Gastroesophageal sphincter (tissue), 4 donors: ENCODE data around the gene VOPP1. TPM values are rescaled to one million over a fixed set of nuclear protein-coding genes. Genes with fewer than 3 reads are reported as not detected.

Source experiments
- ATAC-seq: fragments of 150-250 bp; one replicate; pipeline ENCODE4 v1.9.1; 2016; ENCODE audit warnings: mild to moderate bottlenecking, moderate library complexity
- H3K27ac ChIP-seq, 4 donors: fragments of 200-600 bp; sonication (generic) in 3 of 4; 1 replicate in 3 of 4; 2 replicates in 1 of 4; pipeline ENCODE4 v1.5.1; 2016 to 2019
- H3K27me3 ChIP-seq: fragments of 200-600 bp; sonication (generic); one replicate; pipeline ENCODE4 v1.5.1; 2019
- H3K36me3 ChIP-seq, 2 donors: fragments of 200-600 bp; sonication (generic); one replicate each; pipeline ENCODE4 v1.5.1; 2019; ENCODE audit warnings: control low read depth in 1 of 2
- H3K4me1 ChIP-seq, 3 donors: fragments of 200-600 bp; sonication (generic); 1 replicate in 2 of 3; 2 replicates in 1 of 3; pipeline ENCODE4 v1.5.1; 2016 to 2019; ENCODE audit warnings: control low read depth in 2 of 3
- H3K4me3 ChIP-seq, 2 donors: fragments of 200-600 bp; sonication (generic); one replicate each; pipeline ENCODE4 v1.5.1; 2019; ENCODE audit warnings: mild to moderate bottlenecking in 1 of 2, moderate library complexity in 1 of 2
- H3K9me3 ChIP-seq, 3 donors: fragments of 200-600 bp; sonication (generic); one replicate each; pipeline ENCODE4 v1.5.1; 2017 to 2019; ENCODE audit warnings: control low read depth in 2 of 3
- CTCF ChIP-seq, 4 experiments: fragments of 200-600 bp in 2 of 4; fragments of 450-650 bp in 2 of 4; sonication (generic) in 1 of 4; IDR thresholded peaks; one replicate each; pipeline ENCODE4 v1.5.1; 2017 to 2019; ENCODE audit warnings: antibody characterized with exemption in 4 of 4, mild to moderate bottlenecking in 2 of 4, moderate library complexity in 2 of 4
- EP300 ChIP-seq: sonication (generic); formaldehyde crosslinking; IDR thresholded peaks from one replicate; pipeline ENCODE4 v1.6.1; 2017; ENCODE audit warnings: antibody characterized with exemption, mild to moderate bottlenecking
- POLR2A ChIP-seq, 2 donors: fragments of 450-650 bp; IDR thresholded peaks; one replicate each; pipeline ENCODE4 v1.6.1; 2017; ENCODE audit warnings: antibody characterized with exemption in 2 of 2, mild to moderate bottlenecking in 2 of 2, moderate library complexity in 1 of 2
- POLR2AphosphoS5 ChIP-seq: sonication (generic); formaldehyde crosslinking; IDR thresholded peaks from one replicate; pipeline ENCODE4 v1.6.1; 2017; ENCODE audit warnings: antibody characterized with exemption
- WGBS, 2 donors: methylation state at CpG; one replicate each; pipeline ENCODE4 v1.1.5; 2018; ENCODE audit warnings: low coverage in 1 of 2; 5-methylcytosine and 5-hydroxymethylcytosine counted together
- total RNA-seq, 4 donors: library from RNA; depleted of rRNA; stranded (reverse); fragments of >200 nt; gene quantifications; one replicate each; pipeline ENCODE4 v1.1.0, GENCODE V29; 2016

VOPP1 gene
- total RNA-seq, 4 donors from 2014 or later, result 20.5 to 51.6 (median 33.4) TPM

DNA sequence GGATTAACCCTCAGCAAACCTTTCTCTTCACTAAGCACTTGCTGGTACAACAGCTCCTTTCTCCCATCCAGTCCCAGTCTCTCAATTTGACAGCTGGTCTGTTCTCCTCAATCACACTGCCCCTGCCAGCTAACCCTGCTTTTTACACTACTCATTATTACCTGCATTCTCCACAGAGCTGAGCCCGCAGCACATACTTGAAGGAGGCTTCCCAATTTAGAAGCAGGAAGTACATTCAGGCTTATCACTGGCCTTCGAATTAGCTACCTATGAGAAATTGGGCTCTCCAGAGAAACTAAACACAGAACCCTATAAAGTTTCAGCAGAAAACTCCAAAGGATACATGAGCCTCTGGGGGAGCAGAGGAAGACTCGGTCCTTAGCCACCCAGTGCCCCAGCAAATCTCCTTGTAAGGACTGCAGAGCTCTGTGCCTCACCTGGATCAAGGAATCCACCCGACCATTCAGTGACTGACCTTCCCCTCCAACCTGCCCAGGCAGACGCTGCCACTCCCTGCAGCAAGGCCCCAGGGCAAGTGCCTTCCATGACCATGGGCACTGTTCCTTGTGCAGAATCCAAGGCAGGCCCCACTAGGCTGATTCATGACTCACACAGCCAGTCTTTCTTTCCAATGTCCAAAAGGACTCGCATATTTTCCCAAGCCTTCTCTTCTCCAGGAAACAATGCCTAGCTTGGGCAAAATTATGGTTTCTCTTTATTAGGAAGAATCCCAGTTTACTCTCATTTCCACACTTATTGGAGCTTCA is 68.0 kb downstream of the VOPP1 start:
- TF ChIP-seq CTCF (IDR thresholded peaks at IDR 0.05), result no peak
- no peak for TF ChIP-seq EP300
- no peak for TF ChIP-seq POLR2A (IDR thresholded peaks at IDR 0.05)
- no peak for TF ChIP-seq POLR2AphosphoS5
- no peak overlapping the region for H3K4me3 ChIP-seq
- no peak for ATAC-seq
- no peaks in the 10 kb centered on the region for H3K27me3 ChIP-seq
- 85% methylated on average over 1 of the region's 6 CpGs; no CpG with 5 or more reads in 1 of the 2 donors for WGBS, 2 donors
- peaks cover 0 to 7% of the 10 kb centered on the region in 2 donors for H3K36me3 ChIP-seq
- peaks cover 0 to 13% (median 0%) of the 10 kb centered on the region in 3 donors for H3K4me1 ChIP-seq
- no peak overlapping the region for H3K27ac ChIP-seq
- H3K9me3 ChIP-seq, result no peaks in the 10 kb centered on the region

DNA sequence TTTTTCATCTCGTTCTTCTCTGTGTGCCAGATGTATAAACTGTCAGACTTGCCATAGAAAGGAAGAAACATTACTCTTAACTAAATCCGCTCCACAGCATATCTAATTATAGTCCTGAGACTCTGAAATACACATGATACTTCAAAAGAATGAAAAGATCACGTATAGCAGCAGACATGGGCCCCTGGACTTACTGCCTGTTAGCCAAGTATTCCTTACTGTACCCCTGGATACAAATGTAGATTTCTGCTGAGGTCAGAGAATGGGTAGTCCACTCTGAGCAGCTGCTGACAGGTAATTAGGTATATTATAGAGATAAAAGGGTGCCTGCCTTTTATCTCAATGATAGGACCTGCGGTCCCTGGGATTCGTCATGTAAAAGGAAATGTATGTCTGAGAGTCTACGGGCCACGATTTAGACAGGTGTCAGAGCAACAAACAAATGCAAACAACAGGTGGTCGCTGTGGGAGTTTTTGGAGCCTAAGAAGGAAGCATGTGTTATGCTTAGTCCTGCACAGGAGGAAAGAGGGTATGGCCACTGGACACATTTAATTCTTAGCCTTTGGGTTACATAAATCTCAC is 69.4 kb downstream of the VOPP1 start:
- no peaks in the 10 kb centered on the region for H3K9me3 ChIP-seq
- no peak for TF ChIP-seq POLR2AphosphoS5
- no peak for TF ChIP-seq EP300
- no peak for TF ChIP-seq POLR2A (IDR thresholded peaks at IDR 0.05)
- TF ChIP-seq CTCF (IDR thresholded peaks at IDR 0.05), result no peak
- H3K27ac ChIP-seq, result no peak overlapping the region
- no peaks in the 10 kb centered on the region for H3K27me3 ChIP-seq
- 52 to 58% methylated on average over 8 of the region's 8 CpGs for WGBS, 2 donors
- peaks cover 0 to 8% of the 10 kb centered on the region in 2 donors for H3K36me3 ChIP-seq
- ATAC-seq, result no peak
- H3K4me1 ChIP-seq, result peaks cover 0 to 13% (median 0%) of the 10 kb centered on the region in 3 donors
- H3K4me3 ChIP-seq, result no peak overlapping the region

DNA sequence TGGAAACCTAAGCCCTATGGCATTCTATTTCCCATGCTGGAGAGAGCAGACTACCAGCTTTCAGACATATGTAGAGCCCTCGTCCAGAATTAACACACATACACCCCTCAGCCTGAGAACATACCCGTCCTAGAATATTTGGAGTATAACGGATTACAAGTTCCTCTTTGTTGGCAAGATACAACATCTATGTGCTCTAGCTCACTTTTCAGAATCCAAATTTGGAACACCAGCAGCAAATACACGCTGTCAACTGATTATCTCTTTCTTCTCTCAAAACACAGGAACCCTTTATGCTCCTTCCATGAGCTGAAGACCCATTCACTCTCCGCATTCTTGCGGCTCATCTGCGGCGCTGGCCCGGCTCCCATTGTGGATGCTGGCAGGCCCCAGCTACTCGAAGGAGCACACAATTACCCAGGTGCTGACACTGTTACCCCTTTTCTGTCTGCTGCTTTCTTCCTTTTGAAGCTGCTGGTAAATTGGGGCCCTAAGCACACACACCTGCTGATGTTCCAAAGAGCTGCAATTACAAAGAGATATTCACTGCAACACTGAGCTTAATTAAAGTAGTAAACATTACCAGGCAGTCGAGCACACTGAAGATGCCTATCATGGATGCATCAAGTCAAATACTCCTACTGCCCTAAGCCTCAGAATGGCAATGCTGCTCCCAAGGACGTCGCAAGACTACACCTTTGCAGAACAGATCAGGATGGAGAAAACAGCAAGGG is 70.0 kb downstream of the VOPP1 start:
- peaks cover 0 to 15% of the 10 kb centered on the region in 2 donors for H3K36me3 ChIP-seq
- no peaks in the 10 kb centered on the region for H3K27me3 ChIP-seq
- H3K4me1 ChIP-seq, result peaks cover 0 to 13% (median 0%) of the 10 kb centered on the region in 3 donors
- ATAC-seq, result no peak
- H3K27ac ChIP-seq, result no peak overlapping the region
- WGBS, 2 donors, result 51 to 65% methylated on average over 5 to 13 of the region's 13 CpGs
- TF ChIP-seq EP300 (no peak), POLR2A (IDR thresholded peaks at IDR 0.05) (no peak), POLR2AphosphoS5 (no peak), CTCF (IDR thresholded peaks at IDR 0.05) (no peak)
- no peak overlapping the region for H3K4me3 ChIP-seq
- H3K9me3 ChIP-seq, result no peaks in the 10 kb centered on the region

DNA sequence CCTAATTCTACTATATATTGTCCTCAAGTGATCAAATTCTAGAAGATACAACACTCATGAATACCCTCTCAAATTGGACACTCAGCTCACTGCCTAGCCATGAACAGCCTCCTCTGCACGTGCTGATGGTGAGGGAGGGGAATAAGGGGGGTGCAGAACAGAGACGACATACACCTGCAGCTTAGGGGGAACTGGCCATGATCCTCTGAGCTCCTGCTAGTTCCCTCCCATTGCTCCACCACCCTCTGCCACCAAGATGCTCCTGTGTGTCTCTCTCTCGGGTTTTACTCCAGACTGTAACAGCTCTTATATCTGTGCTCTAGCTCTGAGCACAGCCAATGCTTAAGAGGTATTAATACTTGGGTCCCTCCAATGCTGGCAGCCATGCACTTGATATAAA is 70.7 kb downstream of the VOPP1 start:
- Histone ChIP-seq H3K9me3 (no peaks in the 10 kb centered on the region), H3K4me1 (peaks cover 0 to 13% (median 0%) of the 10 kb centered on the region in 3 donors), H3K4me3 (no peak overlapping the region), H3K27me3 (no peaks in the 10 kb centered on the region), H3K27ac (no peak overlapping the region), H3K36me3 (peaks cover 0 to 21% of the 10 kb centered on the region in 2 donors)
- 100% methylated on average over 1 of the region's 3 CpGs; no CpG with 5 or more reads in 1 of the 2 donors for WGBS, 2 donors
- no peak for ATAC-seq
- TF ChIP-seq POLR2AphosphoS5, result no peak
- TF ChIP-seq CTCF (IDR thresholded peaks at IDR 0.05), result no peak
- TF ChIP-seq POLR2A (IDR thresholded peaks at IDR 0.05), result no peak
- no peak for TF ChIP-seq EP300
